CD1c-positive myeloid dendritic cell (primary cell): ENCODE data around the gene MBD3L2B.

Experiments
- DNase-seq: peaks from one replicate; pipeline ENCODE4 v3.0.0-alpha.2; 2016; ENCODE audit errors: extremely low spot score

The MBD3L2B gene

DNA sequence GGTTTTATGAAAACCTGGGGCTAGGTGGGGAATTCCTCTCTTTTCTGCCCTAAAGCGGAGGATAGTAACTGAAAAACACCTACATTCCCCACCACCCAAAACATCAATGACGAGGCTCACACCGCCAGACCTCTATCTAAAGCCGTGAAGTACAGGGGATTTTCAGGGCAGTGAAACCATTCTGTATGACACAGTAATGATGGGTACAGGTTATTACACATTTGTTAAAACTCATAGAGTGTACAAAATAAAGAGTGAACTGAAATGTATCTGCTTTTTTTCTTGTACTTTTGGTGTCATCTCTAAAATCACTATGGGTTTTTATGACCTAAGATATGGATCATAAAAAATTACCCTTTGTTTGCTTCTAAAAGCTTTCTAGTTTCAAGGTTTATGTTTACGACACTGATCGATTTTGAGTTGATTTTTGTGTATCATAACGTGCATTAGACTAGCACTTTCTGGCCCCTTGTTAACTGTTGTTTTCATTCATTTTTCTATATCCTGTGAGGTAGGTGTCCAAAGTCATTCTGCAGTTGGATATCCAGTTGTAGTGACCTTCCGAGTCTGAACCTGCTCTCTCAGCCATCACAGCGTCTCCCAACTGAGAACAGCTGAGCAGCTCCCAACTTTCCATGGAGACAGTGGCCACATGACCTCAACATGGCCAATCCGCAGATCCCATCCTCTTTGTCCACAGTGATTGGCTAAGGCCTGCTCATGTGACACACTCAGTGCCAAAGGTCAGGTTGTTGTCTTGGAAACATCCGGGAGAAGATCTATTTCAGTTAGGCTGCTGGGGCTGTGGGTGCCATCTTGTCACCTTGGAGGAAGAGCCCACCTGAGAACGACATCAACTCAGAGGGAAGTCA, 10.3 kb downstream of the MBD3L2B start:
- DNase-seq: no peak

DNA sequence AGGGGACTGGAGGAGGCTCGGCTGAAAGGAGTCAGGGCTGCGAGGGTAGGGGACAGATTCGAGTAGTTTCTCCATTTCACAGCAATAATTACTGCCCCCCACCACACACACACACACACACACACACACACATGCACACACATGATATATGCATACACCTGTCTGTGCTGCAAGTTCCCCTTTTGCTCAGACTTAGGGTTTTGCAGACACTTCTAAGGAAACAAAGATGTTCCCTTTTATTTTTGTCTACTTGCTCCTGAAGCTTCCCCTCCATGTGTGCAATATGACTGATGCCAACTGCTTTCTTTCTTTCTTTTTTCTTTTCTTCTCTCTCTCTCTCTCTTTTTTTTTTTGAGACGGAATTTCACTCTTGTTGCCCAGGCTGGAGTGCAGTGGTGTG, 13.4 kb downstream of the MBD3L2B start:
- DNase-seq: peak; percentile 43

GRCh38 chr19:7006135-7006704, 15.0 kb downstream of the MBD3L2B start:
- no peak for DNase-seq

- peak; percentile 77 for DNase-seq
Measured at GRCh38 chr19:7004313-7004931, 16.8 kb downstream of the MBD3L2B start.

DNA sequence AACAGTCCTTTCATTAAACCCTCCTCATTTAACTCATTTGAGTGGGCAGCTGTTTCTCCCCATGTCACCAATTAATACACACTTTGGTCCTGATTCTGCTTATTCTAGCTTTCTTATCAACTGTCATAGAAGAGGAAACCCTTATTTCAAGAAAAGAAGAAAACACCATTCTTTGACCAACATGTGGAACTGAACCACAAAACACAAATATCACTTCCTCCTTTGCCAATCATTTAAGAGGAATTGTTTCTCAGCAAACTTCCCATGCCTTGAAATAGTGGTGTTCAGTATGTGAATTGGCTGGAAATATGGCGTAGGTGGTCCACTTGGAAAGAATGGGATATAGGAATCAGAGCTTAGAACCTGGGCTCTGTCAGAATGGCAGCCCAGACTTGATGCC, 20.4 kb downstream of the MBD3L2B start:
- peak; percentile 80 for DNase-seq

GRCh38 chr19:7000333-7000732, 20.9 kb downstream of the MBD3L2B start:
- peak; percentile 51 for DNase-seq

DNA sequence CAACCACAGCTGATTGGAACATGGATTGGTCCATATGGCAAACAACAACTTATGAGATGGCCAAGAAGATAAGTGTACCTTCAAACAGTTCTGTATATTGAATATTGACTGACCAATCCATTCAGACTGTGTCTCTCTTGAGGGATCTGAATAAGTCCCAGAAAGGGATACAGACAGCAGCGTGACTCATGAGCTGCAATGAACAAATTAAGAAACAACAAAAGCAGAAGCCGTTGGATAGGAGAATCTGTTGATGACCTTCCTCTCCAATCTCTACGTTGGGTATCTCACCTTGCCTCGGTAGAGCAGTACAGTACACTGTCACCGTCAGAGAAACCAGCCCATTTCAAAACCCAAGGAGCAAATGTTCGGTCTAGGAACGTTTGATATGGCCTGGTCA, 21.3 kb downstream of the MBD3L2B start:
- peak; percentile 74 for DNase-seq

DNA sequence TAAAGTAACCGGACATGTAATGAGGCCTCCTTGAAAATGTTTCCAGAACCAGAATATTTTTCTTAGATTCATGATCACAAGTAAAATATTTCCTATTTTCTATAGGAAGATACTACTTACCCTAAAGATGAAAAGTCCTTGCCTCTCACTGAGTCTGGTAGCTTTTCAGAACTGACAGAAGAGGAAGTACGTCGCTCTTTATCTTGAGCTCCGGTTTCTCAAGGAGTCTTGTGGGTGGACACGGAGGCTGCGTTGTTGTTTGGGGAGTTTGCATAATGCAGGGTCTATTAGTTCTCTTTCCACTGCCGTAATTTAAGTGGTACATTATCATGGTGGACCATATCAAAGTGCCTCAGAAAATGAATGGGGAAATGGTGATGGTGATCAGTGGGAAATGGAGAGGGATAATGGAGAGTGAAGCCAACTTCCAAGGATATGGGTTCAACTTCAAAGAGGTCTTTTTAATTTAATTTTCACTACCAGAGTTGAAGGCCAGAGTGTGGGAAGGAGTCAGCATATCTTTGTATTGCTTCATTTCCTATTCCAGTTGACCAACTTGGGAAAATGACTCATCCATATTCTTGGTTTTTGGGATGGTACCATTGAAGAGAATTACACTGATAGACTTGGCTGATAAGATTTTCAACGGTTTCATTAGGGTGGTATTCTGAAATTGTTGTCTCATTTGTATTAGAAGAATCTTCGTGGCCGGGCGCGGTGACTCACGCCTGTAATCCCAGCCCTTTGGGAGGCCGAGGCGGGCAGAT, 23.4 kb downstream of the MBD3L2B start:
- DNase-seq: peak; percentile 88

GRCh38 chr19:6996810-6997209, 24.4 kb downstream of the MBD3L2B start:
- DNase-seq: no peak

DNA sequence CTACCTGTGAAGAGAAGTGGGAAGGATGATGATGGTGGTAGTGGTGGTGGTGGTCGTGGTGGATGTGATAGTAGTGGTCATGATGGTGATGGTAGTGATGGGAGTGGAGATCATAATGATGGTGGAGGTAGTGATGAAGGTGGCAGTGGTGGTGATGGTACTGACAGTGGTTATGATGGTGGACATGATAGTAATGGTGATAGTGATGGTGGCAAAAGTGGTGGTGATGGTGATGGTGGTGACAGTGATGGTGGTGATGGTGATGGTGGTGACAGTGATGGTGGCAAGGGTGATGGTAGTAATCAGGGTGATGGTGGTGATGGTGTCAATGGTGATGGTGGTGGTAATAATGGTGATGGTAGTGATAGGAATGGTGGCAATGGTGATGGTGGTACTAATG, 26.2 kb downstream of the MBD3L2B start:
- DNase-seq: no peak

DNA sequence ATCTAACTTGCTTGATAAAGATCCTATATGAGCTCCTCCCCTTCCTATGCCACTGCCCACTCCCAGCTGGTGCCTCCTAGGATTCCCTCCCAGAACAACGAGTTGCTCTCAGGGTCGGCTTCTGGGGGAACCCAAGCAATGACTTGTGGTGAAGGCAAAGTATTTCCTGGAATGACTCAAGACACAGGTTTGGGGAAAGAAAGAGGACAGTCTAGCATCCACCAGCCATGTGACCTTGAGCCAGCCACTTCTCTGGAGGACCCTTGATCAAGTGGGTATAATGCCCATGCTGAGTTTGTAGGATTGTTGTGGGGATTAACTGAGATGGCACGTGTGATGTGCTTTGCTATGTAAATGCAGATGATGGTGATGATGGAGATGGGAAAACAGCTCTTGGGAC, 33.0 kb downstream of the MBD3L2B start:
- DNase-seq: peak; percentile 40

DNA sequence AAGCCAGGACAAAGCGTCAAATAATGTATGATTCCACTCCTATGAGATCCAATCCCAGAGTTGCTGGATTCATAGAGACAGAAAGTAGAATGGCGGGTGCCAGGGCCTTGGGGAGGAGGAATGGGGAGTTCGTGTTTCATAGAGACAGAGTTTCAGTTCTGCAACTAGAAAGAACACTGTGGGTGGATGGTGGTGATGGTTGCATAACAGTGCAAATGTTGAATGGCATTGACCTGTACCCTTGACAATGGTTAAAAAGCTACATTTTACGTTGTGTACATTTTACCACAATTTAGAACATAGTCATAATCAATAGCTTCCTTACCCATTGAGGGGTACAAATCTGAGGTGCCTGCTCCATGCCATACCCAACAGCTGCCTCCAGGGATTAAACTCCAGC, 33.4 kb downstream of the MBD3L2B start:
- peak; percentile 90 for DNase-seq

GRCh38 chr19:6983448-6983847, 37.8 kb downstream of the MBD3L2B start:
- DNase-seq: no peak

DNA sequence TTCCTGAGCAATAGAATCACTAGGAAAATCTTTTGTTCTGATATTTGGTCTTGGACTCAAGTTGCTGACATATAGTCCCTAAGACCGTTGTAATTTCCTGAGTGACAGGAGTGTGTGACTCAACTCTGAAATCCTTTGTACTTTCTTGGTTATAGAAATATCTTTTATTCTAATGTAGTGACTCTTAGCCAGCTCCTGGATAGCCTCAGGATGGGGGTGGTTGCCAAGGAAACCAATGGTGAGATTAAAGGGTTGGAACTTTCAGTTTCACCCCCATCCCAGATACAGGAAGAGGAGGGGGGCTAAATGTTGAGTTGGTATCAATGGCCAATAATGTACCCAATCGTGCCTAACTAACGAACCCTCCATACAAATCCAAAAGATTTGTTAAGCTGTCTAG, 41.8 kb downstream of the MBD3L2B start:
- no peak for DNase-seq

DNA sequence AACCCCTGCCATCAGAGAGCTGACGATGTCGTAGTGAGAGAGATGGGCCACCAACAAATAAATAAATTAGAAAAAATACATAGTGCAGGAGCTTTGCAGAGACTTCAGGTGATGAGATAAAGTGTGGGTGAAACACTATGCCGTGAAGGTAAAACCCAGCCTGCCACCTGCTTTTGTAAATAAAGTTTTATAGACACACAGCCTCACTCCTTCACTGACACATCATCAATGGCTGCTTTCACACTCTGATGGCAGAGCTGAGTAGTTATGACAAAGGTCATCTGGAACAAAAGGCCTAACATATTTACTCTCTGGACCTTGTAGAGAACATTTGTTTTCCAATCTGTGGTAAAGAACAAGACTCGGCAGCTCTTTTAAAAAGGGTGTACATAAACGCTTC, 45.0 kb downstream of the MBD3L2B start:
- DNase-seq: no peak

DNA sequence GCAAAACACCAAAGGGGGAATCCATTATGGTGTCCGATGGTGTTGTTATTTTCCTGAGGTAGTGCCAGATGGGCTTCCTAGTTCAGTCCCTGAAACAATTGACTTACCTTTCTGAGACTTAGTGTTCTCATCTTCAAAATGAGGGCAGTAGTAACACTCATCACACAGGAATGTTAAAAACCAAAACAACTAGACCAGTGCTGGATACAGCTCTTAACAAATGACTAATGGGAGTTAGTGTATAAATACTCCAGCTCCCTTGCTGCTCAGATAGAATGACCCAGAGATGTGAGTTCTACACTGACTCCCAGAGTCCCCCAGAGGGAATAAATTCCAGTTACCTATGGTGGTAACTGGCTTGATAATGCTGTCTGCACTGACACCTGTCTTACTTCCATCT, 49.9 kb downstream of the MBD3L2B start:
- DNase-seq: no peak

DNA sequence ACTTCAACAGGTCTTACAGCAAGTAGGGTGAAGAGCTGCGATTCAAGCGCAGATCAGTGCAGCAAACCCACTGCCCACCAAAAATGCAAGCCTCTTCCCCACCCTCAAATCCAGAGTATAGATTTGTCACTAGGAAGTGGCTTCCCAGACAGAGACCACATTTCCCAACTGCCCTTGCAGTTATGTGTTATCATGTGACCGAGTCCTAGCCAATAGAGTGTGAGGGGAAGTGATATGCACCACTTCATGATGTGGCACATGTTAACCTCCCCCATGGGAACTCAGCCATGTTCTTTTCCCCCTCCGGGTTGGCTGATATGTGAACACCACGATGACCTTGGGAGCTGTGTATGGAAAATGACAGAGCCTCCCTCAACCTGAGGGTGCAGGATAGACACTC, 50.8 kb downstream of the MBD3L2B start:
- DNase-seq: peak; percentile 69

DNA sequence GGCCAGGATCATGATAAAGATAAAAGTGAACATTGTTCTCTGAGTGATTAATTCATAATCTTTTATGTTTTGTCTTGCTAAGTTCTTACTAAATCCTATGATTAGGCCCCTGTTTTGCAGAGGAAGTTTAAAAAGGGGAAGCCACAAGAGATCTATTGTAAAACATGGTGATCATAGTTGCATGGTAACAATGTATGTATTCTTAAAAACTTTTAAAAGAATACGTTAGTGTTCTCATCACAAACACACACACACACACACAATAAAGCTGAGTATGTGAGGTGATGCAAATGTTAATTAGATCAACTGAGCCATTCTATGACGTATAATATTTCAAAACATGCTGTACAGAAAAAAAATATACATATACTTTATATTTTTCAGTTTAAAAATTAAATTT, 51.2 kb downstream of the MBD3L2B start:
- DNase-seq: peak; percentile 81

DNA sequence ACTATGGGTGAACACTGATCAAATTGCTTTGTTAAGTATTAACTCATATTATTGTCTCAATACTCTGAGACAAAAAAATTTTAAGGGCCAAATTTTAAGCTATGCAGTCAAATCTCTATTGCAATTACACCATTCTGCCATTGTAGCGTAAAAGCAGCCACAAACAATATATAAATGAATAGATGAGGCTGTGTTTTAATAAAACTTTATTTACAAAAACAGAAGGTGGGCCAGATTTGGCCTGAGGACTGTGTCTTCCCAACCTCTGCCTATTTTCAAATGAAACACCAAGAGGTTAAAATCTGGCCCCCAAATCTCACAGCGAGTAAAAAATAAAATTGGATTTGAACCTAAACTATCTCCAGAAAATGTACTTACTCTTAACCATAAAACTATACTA, 51.7 kb downstream of the MBD3L2B start:
- no peak for DNase-seq
